SK-N-DZ (cell line): Measurements from ENCODE around the gene SLC4A7.
"Not testable (repeated sequence)": the region's sequence is repeated elsewhere in the genome, so short reads cannot be mapped to it uniquely, and the experiment has no call there.

Source experiments
- DNase-seq: peaks from one replicate; pipeline ENCODE4 v3.0.0-alpha.2; 2015; ENCODE audit warnings: low spot score

The SLC4A7 gene

DNA sequence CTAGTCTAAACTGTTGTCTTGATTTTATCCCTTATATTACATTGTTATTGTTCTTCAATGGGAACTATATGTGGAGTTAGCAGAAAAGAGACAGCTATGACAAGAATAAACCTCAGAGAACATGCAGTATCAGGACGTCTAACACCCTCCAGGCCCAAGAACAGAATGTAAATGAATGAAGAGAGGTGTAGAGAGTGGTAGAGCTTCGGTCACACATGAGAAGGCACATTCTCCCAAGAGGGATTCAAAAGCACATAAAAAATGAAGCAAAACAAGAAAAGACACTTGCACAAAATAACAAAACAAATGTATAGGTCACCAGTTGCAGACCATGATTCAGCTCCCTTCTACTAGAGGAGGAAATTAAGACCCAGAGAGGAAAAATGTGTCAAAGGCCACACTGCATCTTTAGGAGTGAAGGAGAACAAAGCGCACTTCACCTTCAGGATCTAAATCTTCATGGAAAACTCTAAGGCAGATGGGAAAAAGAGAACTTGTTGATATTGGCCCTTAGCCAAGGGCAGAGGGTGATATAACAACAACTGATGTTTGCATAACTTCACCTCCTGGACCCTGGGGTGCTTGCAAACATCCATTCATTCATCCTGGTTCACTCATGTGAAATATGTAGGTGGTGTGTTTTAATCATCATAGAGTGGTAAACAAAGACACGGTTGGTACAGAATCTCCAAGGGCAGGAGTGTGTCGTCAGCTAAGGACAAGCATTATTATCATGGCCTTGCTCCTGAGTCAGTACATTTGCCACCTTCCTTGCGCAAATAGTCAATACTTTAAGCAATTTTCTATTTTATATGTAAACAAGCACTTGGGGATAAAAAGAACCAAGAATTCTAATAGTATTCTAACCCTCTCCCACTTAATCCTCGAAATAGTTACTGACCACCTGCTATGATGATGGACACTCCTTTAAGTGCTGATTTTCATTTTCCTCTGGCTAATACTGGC is 123.8 kb downstream of the SLC4A7 start:
- no peak for DNase-seq

- DNase-seq = no peak
Measured at GRCh38 chr3:27358372-27358771, 125.8 kb downstream of the SLC4A7 start.

DNA sequence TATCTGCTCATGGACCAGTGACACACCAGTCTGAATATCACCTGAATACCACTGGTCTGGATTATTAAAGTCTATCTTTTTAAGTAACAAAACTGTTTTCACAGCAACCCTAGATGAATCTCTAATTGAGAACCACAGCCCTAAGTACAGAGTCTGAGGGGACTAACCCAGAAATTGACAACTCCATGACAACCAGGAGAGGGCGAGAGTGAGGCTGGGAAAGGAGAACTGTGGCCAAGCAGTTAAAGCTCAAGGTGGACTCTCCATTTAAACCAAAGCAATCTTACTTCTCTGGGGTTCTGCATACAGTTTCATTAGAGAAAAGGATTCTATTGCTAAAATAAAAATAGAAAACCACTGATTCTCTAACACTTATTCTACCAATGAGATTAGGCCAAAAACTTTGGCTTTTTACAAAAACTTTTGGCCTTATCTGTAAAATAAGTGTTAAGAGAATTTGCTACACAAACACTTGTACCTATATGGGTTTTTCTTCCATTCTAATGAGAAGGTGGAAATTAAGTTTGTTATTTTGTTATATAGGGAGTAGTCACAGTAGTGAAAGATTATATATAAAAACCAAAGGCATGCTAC is 126.4 kb downstream of the SLC4A7 start:
- DNase-seq = peak; percentile 36

- no peak for DNase-seq
Measured at GRCh38 chr3:27356976-27357375, 127.2 kb downstream of the SLC4A7 start.

DNA sequence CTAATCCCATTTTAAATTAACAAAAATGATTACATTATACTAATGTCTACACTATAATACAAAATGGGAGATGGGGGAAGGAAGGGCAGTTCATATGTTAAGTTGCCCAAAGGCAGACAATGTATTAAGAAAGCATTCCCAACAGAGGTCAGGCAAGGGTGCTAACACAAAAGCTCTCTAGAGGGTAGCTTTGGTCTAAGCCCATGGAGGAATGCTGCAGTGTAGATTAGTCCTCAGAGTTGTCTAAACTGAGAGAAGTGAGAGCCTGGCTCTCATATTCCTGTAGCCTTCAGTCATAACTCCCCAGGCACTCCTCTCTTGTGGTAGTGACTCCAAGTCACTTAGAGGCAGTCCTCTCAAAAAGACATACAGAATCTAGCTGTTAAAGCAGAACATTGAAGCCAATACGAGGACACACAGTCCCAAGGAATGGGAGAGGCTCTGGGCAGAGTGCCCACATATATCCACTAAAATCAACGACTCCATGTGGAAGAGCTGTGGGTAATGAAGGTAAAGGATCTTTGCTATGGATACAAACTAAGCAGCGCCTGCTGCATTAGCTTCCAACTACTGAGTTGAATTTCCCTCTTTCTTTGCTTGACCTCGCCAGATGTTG is 129.5 kb downstream of the SLC4A7 start:
- no peak for DNase-seq

DNA sequence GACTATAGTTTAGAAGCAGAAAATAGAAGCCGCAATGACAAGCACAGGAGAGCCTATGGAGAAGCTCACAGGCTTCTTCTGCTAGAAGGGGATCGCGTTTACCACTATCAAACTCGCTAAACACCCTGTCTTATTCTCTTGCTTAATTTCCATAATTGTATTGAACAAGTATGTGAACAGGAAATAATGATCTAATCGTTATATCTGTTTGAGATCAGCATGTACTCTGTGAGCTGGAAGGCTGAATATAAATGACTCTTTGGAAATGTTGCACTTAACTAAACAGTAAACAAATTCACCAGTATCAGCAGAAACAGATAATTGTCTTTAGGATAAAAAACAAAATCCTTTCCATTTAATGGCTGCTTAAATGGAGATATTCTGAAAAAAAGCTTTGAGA is 130.0 kb downstream of the SLC4A7 start:
- no peak for DNase-seq

DNA sequence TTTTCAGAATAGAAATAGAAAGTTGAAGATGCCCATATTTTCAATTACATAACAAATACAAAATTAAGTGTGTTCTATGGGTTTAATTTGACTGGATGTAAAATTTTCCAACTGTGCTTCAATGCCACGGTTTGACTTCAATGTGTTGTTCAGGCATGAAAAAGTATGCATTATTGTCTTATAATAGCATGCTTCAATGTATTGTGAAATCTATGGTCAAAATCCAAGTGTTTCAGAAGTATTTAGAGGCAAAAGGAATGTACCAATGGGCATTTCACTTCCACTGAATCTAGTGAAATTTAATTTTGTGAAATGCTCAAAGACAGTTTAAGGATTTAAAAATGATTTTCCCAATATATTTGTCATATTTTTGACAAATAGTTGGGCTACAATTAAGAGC is 131.0 kb downstream of the SLC4A7 start:
- DNase-seq = no peak

DNA sequence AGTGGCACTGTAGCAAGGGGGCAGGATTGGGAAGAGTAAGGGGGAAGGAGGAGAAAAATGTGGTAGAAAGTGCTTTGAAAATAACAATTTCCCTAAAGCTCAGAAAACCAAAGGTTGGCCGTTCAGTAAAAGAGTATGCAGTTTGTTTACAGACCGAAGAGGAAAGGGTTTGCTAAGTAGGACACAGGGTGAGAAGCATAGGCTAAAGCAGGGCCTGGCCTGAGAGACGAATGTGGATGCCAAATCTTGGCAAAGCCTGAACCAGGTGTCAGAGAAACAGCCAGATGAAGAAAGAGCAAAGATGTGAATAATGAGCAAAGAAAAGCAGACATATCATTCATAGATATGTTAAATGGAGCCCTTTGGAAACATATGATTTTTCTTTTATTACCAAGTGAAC is 132.1 kb downstream of the SLC4A7 start:
- no peak for DNase-seq

GRCh38 chr3:27349832-27350231 is 134.4 kb downstream of the SLC4A7 start:
- no peak for DNase-seq

GRCh38 chr3:27345959-27346865 is 138.0 kb downstream of the SLC4A7 start:
- no peak for DNase-seq

DNA sequence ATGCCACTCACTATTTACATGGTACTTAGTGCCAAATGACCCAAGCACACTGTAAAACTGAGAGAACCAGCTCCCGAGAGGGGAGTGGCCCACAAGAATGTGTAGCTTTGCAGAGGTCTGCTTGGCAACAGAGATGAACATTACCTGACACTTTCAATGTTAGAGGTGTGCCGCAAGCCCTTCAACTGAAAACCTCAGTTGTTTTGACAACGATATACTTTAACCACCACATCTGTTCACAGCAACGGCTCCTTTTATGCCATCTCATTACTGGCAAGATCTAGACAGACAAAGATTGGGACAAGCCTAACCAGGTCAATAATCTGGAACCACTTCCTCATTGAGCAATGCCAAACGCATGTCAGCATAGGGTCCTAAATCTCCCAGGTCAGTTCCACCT is 138.7 kb downstream of the SLC4A7 start:
- no peak for DNase-seq

GRCh38 chr3:27345045-27345444 is 139.1 kb downstream of the SLC4A7 start:
- no peak for DNase-seq

DNA sequence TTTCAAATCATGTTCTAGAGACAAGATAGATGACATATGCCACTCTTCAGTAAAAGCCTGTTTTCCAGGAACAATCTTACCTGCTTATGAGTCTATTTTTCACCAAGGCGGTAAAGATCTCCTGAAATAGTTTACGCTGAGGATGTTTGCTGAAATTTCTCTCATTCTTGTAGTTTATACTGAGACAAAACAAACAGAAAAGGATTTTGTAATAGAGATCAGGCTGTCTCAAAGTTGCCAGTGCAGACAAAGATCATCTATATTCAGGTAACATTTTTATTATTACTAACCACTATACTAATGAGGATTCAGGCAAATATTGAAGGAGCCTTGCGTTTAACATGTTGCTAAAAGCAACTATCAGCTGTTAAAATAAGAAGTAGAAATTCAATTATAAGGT is 140.0 kb downstream of the SLC4A7 start:
- no peak for DNase-seq

- DNase-seq = no peak
Measured at GRCh38 chr3:27342267-27342666, 141.9 kb downstream of the SLC4A7 start.

DNA sequence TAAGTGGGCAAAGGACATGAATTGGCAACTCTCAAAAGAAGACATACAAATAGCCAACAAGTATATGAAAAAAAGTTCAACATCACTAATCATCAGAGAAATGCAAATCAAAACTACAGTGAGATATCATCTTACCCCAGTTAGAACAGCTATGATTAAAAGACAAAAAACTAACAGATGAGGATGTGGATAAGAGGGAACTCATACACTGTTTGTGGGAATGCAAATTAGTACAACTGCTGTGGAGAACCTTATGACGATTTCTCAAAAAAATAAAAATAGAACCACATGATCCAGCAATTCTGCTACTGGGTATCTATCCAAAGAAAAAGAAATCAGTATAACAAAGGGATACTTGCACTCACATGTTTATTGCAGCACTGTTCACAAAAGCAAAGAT is 143.7 kb downstream of the SLC4A7 start:
- no peak for DNase-seq

DNA sequence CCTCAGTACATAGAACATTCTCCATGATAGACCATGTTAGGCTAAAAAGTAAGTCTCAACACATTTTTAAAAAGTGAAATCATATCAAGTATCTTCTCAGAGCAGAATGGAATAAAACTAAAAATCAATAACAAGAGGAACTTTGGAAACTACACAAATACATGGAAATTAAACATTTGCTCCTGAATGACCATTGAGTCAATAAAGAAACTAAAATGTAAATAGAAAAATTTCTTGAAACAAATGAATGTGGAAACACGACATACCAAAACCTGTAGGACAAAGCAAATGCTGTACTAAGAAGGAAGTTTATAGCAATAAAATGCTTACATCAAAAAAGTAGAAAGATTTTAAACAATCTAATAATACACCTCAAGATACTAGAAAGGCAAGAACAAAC is 148.6 kb downstream of the SLC4A7 start:
- no peak for DNase-seq

GRCh38 chr3:27333843-27334242 is 150.3 kb downstream of the SLC4A7 start:
- DNase-seq = no peak

- not testable (repeated sequence) for DNase-seq
Measured at GRCh38 chr3:27328982-27329762, 155.0 kb downstream of the SLC4A7 start.

GRCh38 chr3:27326629-27327545 is 157.3 kb downstream of the SLC4A7 start:
- no peak for DNase-seq

DNA sequence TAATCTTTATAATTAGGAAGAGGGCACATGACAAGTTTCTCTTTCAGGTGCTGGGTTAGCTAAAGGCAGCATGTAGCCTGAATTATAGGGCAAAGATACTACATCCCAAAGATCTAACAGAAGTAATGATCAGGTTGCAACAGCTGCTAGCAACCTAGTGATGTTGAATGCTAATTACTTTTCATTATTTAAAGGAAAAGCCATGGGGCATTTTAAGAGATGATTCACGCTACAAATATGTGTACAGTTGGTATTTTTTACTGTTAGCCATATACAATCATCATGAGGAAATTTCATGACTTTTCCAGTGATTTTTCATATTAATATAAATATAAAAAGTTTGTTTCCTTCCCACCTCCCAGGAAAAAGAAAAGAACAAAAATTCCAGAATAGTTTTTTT is 158.0 kb downstream of the SLC4A7 start:
- no peak for DNase-seq
